Fibroblast of gingiva (primary cell): ENCODE results near the gene DERA.
"Not testable (repeated sequence)": the region's sequence is repeated elsewhere in the genome, so short reads cannot be mapped to it uniquely, and the experiment has no call there.

Experiments
- DNase-seq: peaks from one replicate; pipeline ENCODE4 v3.0.0-alpha.2; 2011; ENCODE audit warnings: low read depth

DERA gene

DNA sequence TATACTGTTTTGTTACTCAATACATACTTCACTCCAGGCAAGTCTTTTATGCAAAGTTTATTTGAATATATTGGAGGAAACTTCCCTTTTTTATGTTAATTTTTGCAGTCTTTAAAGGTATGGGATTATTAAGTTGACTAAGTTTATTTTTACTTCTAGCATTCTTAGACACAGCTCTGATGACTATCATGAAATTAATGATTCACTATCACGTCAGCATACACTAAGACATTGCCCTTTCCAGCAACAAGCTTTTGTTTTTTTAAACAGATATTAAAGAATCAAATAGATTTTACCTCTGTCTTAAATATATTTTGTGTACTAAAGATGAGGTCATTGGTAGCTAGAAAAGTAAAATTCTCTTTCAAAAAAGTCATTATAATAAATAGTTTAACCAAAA lies 52.1 kb downstream of the DERA start:
- peak; percentile 19 for DNase-seq

DNA sequence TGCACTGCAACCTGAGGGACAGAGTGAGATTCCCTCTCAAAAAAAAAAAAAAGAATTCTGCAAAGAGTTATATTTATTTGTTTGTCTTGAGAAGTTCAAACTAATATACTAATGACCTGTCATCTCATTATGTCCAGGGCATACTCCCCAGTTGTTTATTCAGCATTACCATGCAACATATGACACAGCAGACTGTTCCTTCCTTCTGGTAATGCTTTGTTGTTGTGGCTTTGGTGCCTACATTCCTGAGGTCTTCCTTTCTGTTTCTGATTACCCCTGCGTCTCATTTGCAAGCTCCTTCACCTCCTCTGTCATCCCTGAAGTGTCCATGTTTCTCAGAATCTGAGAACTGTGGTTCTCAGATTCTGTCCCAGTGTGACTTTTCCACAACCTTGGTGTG lies 55.3 kb downstream of the DERA start:
- peak; percentile 84 for DNase-seq

GRCh38 chr12:15967053-15967452 lies 55.9 kb downstream of the DERA start:
- not testable (repeated sequence) for DNase-seq

DNA sequence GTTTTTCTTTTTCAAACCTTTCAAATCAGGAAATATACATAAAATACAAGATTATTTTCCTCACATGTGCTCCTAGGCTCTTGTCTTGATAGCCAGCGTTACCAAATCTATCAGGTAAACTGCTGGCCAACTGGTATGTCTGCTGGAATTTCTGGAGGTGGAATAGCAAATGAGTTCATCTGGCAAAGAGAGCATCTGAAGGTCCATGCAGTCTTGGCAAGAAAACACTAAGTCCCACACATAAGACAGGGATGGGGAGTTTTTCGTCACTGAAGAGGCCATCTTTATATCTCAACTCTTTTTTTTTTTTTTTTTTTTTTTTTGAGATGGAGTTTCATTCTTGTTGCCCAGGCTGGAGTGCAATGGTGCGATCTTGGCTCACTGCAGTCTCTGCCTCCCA lies 60.1 kb downstream of the DERA start:
- no peak for DNase-seq

GRCh38 chr12:15972894-15973293 lies 61.8 kb downstream of the DERA start:
- DNase-seq: no peak

GRCh38 chr12:15977999-15978951 lies 67.1 kb downstream of the DERA start:
- DNase-seq: peak; percentile 33

- DNase-seq: peak; percentile 89
These were observed 68.3 kb downstream of the DERA start for GRCh38 chr12:15979096-15980092.

- peak; percentile 16 for DNase-seq
These were observed 70.9 kb downstream of the DERA start for GRCh38 chr12:15982071-15982470.

GRCh38 chr12:15982471-15982870 lies 71.3 kb downstream of the DERA start:
- DNase-seq: peak; percentile 63

- DNase-seq: no peak
These were observed 71.8 kb downstream of the DERA start for GRCh38 chr12:15982921-15983320.

DNA sequence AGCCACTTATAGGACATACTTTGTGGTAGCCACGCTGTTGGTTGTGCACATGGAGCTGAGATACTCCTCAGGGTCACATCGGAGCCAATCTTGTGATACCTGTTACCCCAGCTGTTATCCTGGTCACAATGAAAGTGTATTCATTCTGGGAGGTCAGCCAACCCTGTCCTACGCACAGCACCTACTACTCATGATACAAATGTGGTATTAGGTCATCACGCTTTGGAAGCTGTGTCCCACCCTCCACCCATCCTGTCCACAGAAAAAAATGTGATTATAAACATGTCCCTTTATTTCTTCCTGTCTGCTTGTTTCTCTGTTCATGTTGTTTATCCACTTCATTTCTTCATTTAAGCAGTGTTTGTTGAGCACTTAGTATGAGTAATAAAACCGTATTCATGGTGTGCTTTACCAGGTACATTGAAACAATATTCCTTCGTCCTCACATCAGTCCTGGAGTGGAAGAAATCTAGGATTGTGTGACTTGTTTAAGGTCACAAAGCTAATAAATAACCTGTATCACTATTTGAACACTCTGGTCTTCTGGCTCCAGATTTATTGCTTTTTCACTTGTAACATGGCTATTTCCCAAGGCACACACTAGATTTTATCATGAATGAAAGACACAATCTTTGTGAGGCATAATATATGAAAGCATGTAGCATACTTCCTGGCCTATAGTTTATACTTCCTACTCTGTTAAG lies 73.1 kb downstream of the DERA start:
- no peak for DNase-seq

GRCh38 chr12:15984963-15985362 lies 73.8 kb downstream of the DERA start:
- DNase-seq: no peak

DNA sequence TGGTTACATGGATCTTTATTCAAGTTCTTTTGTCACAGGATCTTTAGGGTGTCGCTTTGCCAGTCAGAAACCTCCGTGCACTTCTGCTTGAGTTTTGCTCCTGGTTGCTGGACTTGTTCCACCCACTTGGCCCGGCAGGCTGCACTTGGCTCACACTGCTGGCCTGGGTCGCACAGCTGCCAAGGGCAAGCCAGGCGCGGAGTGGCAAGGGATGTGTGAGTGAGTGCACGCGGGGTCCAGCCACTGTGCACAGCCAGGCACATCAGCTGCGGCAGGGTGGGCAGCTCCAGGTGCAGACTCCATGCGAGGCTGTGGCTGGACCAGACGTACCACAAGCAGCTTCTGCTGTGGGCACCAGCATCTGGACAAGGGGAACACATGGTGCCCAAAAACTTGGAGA lies 76.6 kb downstream of the DERA start:
- DNase-seq: no peak

GRCh38 chr12:15988983-15989755 lies 78.0 kb downstream of the DERA start:
- no peak for DNase-seq

- DNase-seq: no peak
These were observed 84.7 kb downstream of the DERA start for GRCh38 chr12:15995801-15996200.

DNA sequence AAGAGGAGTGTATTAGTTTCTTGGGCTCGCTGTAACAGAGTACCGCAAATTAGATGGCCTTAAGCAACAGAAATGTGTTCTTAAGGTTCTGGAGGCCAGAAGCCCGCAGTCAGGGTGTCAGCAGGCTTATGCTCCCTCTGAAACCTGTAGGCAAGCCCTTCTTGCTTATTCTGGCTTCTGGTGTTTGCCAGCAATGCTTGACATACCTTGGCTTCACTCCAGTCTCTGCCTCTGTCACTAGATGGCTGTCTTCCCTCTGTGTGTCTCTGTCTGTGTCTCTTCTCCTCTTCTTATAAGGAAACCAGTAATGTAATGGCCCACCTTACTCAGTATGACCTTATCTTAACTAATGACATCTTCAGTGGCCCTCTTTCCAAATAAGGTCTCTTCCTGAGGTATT lies 85.1 kb downstream of the DERA start:
- DNase-seq: peak; percentile 64

- no peak for DNase-seq
These were observed 85.8 kb downstream of the DERA start for GRCh38 chr12:15996948-15997347.

GRCh38 chr12:15997910-15998309 lies 86.8 kb downstream of the DERA start:
- DNase-seq: no peak

- no peak for DNase-seq
These were observed 91.7 kb downstream of the DERA start for GRCh38 chr12:16002880-16003279.

DNA sequence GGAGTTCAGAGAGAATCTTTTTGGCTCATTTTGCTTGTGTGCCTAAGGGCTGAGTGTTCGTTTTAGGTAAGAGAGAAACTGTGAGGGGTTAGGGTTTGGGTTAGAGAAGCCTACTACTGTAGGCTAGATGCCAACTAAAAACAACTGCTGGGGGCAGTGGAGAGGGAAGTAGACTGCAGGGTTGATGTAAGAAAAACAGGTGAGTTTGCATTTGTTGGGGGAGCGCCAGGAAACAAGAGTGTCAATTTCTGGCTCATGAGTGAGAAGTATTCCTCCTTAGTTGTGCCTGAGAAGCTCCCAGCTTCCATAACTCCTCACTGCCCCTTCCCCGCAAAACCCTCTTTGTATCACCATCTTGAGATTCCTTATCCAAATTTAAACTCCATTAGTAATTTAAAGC lies 92.3 kb downstream of the DERA start:
- no peak for DNase-seq

DNA sequence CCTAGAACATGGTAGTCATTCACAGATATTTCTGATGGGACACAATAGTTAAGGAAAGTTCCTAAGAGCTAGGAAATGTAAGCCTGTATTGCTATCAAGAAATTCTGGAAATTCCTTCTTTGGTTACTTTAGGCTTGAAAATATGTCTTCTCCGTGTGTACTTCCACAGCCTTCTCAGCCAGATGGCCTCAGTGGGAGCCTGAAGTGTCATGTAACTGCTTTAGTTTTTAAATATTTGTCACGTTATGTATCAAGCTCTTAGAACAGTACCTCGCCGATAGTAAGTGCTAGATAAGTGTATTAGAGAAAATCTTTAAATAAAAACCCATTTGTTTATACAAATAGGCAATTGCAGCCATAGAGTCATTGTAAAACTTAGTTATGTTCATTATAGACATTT lies 95.6 kb downstream of the DERA start:
- no peak for DNase-seq
